GM12801 (cell line): ENCODE measurements around the gene OXCT1.

Experiments used
- CTCF ChIP-seq: IDR thresholded peaks from one replicate; pipeline ENCODE4 v1.5.1; 2011; ENCODE audit warnings: control low read depth; ENCODE audit not compliant: insufficient read length; ENCODE audit errors: extremely low read depth

The OXCT1 gene

GRCh38 chr5:41789434-41789833 is 80.8 kb downstream of the OXCT1 start:
- no peak for TF ChIP-seq CTCF

- no peak for TF ChIP-seq CTCF
These were observed 81.3 kb downstream of the OXCT1 start for GRCh38 chr5:41788941-41789368.

- TF ChIP-seq CTCF, result no peak
These were observed 83.0 kb downstream of the OXCT1 start for GRCh38 chr5:41787265-41787664.

- TF ChIP-seq CTCF, result no peak
These were observed 85.2 kb downstream of the OXCT1 start for GRCh38 chr5:41785061-41785460.

GRCh38 chr5:41778410-41778809 is 91.8 kb downstream of the OXCT1 start:
- no peak for TF ChIP-seq CTCF

- no peak for TF ChIP-seq CTCF
These were observed 93.8 kb downstream of the OXCT1 start for GRCh38 chr5:41776435-41776834.

GRCh38 chr5:41773799-41774198 is 96.4 kb downstream of the OXCT1 start:
- no peak for TF ChIP-seq CTCF
